Tibial nerve (tissue), 4 donors: Measurements from ENCODE around the gene PIGP.

Experiments used
- CTCF ChIP-seq, 5 experiments: fragments of 200-600 bp in 3 of 5; fragments of 450-650 bp in 2 of 5; sonication (generic) in 3 of 5; IDR thresholded peaks; one replicate each; pipeline ENCODE4 v1.5.1; 2016 to 2019; ENCODE audit warnings: antibody characterized with exemption in 5 of 5, mild to moderate bottlenecking in 3 of 5, moderate library complexity in 2 of 5
- EP300 ChIP-seq, 2 donors: sonication (generic); formaldehyde crosslinking; IDR thresholded peaks; one replicate each; pipeline ENCODE4 v1.6.1; 2017; ENCODE audit warnings: antibody characterized with exemption in 2 of 2, mild to moderate bottlenecking in 1 of 2
- POLR2A ChIP-seq, 2 donors: fragments of 450-650 bp; IDR thresholded peaks; one replicate each; pipeline ENCODE4 v1.6.1; 2017; ENCODE audit warnings: antibody characterized with exemption in 2 of 2, mild to moderate bottlenecking in 2 of 2, moderate library complexity in 2 of 2

- no peak for TF ChIP-seq POLR2A (IDR thresholded peaks at IDR 0.05)
- TF ChIP-seq CTCF (IDR thresholded peaks at IDR 0.05) = no peak
- no peak for TF ChIP-seq EP300 (IDR thresholded peaks at IDR 0.05)
Observed at GRCh38 chr21:37088186-37088735, 15.4 kb upstream of the PIGP start.
